Nasal cavity respiratory epithelium epithelial cell of viscerocranial mucosa (primary cell): ENCODE measurements around the gene SSX2B. TPM values are rescaled to one million over a fixed set of nuclear protein-coding genes. Genes with fewer than 3 reads are reported as not detected.

Experiments
- total RNA-seq: library from RNA; depleted of rRNA; stranded (reverse); fragments of >200 nt; gene quantifications from 2 replicates; pipeline ENCODE4 v1.2.3, GENCODE V29; 2014

Gene SSX2B
- not detected in 2 replicates for total RNA-seq

GRCh38 chrX:52750952-52751351 is at the start of gene SSX2B:
Gene SSX2B, plus strand, starts transcription at chrX:52751252. Its CDS starts 1,429 bp downstream, at chrX:52752681.

GRCh38 chrX:52707078-52707477 is 44.0 kb upstream of the SSX2B start, which contains the start of gene SSX2:
Gene SSX2, minus strand, starts transcription at chrX:52707178. Its CDS starts 1,429 bp downstream, at chrX:52705749.

GRCh38 chrX:52797327-52797726 is 46.3 kb downstream of the SSX2B start, which contains the start of gene SPANXN5:
Gene SPANXN5, minus strand, starts transcription at chrX:52797427. Its CDS starts 79 bp downstream, at chrX:52797348.

Other genes starting within 250 kb of the SSX2B start
- not detected in 2 replicates for gene XAGE1B, start 234.2 kb upstream of the SSX2B start, total RNA-seq
- not detected in 2 replicates for gene SSX7, start 96.4 kb upstream of the SSX2B start, total RNA-seq
- not detected in 2 replicates for gene SSX2, start 44.1 kb upstream of the SSX2B start, total RNA-seq
- gene SPANXN5, start 46.2 kb downstream of the SSX2B start, total RNA-seq: under 0.01 TPM in 1 of 2 replicates, not detected in the other
- not detected in 2 replicates for gene XAGE5, start 60.0 kb downstream of the SSX2B start, total RNA-seq
- gene XAGE3, start 116.8 kb downstream of the SSX2B start, total RNA-seq: not detected in 2 replicates
- gene FAM156B, start 146.1 kb downstream of the SSX2B start, total RNA-seq: 7.2 and 9.9 TPM in 2 replicates
- gene FAM156A, start 207.3 kb downstream of the SSX2B start, total RNA-seq: 4.4 and 6.7 TPM in 2 replicates